ENCODE data around the gene PCOLCE2.

The PCOLCE2 gene

DNA sequence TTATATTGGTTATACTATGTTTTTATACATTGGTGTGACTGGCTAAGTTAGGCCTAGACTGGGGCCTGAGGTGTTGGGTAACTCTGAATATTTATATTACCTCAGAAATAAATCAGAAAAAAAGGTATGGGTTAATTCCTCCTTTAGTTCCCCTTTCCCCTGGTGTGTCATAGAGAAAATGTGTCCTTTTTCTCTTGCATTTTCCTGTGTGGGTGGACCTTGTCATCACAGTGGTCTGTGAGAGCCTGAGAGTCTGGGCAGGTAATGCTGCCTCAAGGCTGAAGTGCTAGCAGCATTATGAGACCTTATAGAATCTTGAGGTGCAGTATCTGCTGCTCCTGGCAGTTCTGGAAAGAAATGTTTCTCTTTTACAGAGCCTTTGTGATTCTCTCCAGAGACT lies 69.7 kb downstream of the PCOLCE2 start:
- TF ChIP-seq, protein P1, sequence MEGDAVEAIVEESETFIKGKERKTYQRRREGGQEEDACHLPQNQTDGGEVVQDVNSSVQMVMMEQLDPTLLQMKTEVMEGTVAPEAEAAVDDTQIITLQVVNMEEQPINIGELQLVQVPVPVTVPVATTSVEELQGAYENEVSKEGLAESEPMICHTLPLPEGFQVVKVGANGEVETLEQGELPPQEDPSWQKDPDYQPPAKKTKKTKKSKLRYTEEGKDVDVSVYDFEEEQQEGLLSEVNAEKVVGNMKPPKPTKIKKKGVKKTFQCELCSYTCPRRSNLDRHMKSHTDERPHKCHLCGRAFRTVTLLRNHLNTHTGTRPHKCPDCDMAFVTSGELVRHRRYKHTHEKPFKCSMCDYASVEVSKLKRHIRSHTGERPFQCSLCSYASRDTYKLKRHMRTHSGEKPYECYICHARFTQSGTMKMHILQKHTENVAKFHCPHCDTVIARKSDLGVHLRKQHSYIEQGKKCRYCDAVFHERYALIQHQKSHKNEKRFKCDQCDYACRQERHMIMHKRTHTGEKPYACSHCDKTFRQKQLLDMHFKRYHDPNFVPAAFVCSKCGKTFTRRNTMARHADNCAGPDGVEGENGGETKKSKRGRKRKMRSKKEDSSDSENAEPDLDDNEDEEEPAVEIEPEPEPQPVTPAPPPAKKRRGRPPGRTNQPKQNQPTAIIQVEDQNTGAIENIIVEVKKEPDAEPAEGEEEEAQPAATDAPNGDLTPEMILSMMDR (IDR thresholded peaks at IDR 0.05; ENCODE audit: control extremely low read depth, extremely low read depth, low read depth, missing control alignments): no peak
- POLR2A ChIA-PET: no interaction called here
- CTCF ChIA-PET: interaction anchor here (9.4 kb wide), 1 partner anchor 9 kb away, joined by 79 read pairs; no protein-coding TSS in a partner anchor
- DNase-seq (ENCODE audit: extremely low spot score): no peak

GRCh38 chr3:142818651-142819050 lies 70.2 kb downstream of the PCOLCE2 start:
- ChIA-PET CTCF (interaction anchor here (9.4 kb wide), 1 partner anchor 10 kb away, joined by 79 read pairs; no protein-coding TSS in a partner anchor), POLR2A (no interaction called here)
- no peak for DNase-seq (ENCODE audit: extremely low spot score)
- TF ChIP-seq, protein P1 (IDR thresholded peaks at IDR 0.05; ENCODE audit: control extremely low read depth, extremely low read depth, low read depth, missing control alignments): no peak

DNA sequence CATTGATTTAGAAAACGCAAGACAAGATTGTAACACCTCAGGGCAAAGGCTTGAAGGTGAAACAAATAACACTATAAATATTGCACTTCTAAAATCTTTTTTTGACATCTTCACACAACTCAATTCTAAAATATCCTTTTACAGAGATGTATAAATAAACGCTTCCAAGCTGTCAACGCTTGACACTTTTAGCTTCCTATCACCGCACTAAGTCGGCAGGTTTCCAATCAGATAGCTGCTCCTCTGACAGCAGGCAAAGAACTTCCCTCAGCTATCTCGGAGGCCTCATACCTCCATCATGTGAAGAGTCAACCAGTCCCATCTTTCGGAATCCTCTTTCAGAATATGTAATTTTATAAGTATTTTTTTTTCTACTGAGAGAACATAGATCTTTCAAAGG lies 71.0 kb downstream of the PCOLCE2 start:
- POLR2A ChIA-PET: no interaction called here
- TF ChIP-seq, protein P1 (IDR thresholded peaks at IDR 0.05; ENCODE audit: control extremely low read depth, extremely low read depth, low read depth, missing control alignments): no peak
- CTCF ChIA-PET: interaction anchor here (1.0 to 9.4 kb wide), 3 partner anchors 11 to 20 kb away, joined by 3 to 79 read pairs (median 3); no protein-coding TSS in a partner anchor
- DNase-seq (ENCODE audit: extremely low spot score): no peak

DNA sequence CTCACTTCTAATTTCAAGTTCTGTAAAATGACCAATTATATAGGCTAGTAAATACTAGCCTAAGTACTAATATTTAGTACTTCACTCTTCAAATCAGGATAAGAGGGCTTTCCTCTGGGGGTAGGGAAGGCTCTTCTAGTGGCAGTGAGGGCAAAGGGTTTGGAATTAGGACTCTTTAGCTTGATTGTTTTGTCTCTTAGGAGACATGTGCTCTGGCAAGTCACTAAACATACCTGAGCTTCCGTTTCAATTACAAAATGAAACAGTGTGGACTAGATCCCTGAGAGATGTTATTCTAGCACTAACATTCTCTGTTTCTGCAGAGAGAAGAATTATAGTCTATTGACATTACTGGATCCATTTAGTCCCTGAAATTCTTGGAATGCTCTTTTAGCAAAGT lies 71.5 kb downstream of the PCOLCE2 start:
- DNase-seq (ENCODE audit: extremely low spot score): no peak
- ChIA-PET CTCF (interaction anchor here (1.0 to 9.4 kb wide), 6 partner anchors 8 to 32 kb away, joined by 3 to 79 read pairs (median 3); no protein-coding TSS in a partner anchor), POLR2A (no interaction called here)
- TF ChIP-seq, protein P1 (IDR thresholded peaks at IDR 0.05; ENCODE audit: control extremely low read depth, extremely low read depth, low read depth, missing control alignments): no peak

- POLR2A ChIA-PET: no interaction called here
- CTCF ChIA-PET: interaction anchor here (9.4 kb wide), 1 partner anchor 13 kb away, joined by 79 read pairs; no protein-coding TSS in a partner anchor
- TF ChIP-seq, protein P1 (IDR thresholded peaks at IDR 0.05; ENCODE audit: control extremely low read depth, extremely low read depth, low read depth, missing control alignments): no peak
- no peak for DNase-seq (ENCODE audit: extremely low spot score)
Measured at GRCh38 chr3:142815803-142816202, 73.1 kb downstream of the PCOLCE2 start.

DNA sequence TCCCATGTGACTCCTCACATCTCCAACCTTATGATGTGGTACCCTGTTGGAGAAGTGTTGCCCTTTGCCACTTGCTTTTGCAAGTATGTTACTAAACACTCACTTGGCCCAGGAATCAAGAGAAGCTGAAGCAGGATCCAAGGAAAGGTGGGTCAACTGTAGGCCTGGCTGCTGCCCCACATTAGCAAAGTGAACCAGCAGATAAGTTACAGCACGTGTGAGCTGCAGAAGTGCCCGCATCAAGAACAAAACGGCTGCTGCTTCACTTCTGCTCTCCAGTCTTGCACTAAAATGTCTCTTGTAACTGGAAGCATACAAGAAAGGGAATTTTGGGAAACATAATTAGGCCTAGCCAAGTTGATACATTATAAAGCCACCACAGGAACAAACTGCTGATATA lies 79.6 kb downstream of the PCOLCE2 start:
- TF ChIP-seq, protein P1 (IDR thresholded peaks at IDR 0.05; ENCODE audit: control extremely low read depth, extremely low read depth, low read depth, missing control alignments): no peak
- ChIA-PET CTCF (interaction anchor here (1.0 to 3.3 kb wide), 3 partner anchors 8 to 57 kb away, joined by 3 to 18 read pairs (median 3); no protein-coding TSS in a partner anchor), POLR2A (no interaction called here)
- DNase-seq (ENCODE audit: extremely low spot score): no peak
